Vagina (tissue), 2 donors: ENCODE measurements around the gene KDM4B.
"Not testable (repeated sequence)": the region's sequence is repeated elsewhere in the genome, so short reads cannot be mapped to it uniquely, and the experiment has no call there.

ENCODE experiments used
- CTCF ChIP-seq, 3 experiments: fragments of 450-650 bp in 2 of 3; fragments of 200-600 bp in 1 of 3; sonication (generic) in 1 of 3; IDR thresholded peaks; one replicate each; pipeline ENCODE4 v1.5.1; 2017 to 2019; ENCODE audit warnings: antibody characterized with exemption in 3 of 3, mild to moderate bottlenecking in 2 of 3, moderate library complexity in 2 of 3
- POLR2A ChIP-seq, 2 donors: fragments of 450-650 bp; IDR thresholded peaks; one replicate each; pipeline ENCODE4 v1.6.1; 2017; ENCODE audit warnings: antibody characterized with exemption in 2 of 2, mild to moderate bottlenecking in 2 of 2, moderate library complexity in 2 of 2
- POLR2AphosphoS5 ChIP-seq, 2 donors: sonication (generic); formaldehyde crosslinking; IDR thresholded peaks; one replicate each; pipeline ENCODE4 v1.9.0; 2017; ENCODE audit warnings: antibody characterized with exemption in 2 of 2, mild to moderate bottlenecking in 2 of 2, low read depth in 1 of 2; ENCODE audit not compliant: insufficient read depth in 1 of 2

GRCh38 chr19:4941638-4942169 is 27.2 kb upstream of the KDM4B start:
- TF ChIP-seq CTCF (IDR thresholded peaks at IDR 0.05); POLR2A (IDR thresholded peaks at IDR 0.05); POLR2AphosphoS5 (IDR thresholded peaks at IDR 0.05; ENCODE audit: insufficient read depth in 1 of 2, low read depth in 1 of 2): not testable (repeated sequence)
